Measurements from ENCODE around the gene SPEG.

GRCh38 chr2:219410390-219410789 is 24.3 kb upstream of the SPEG start:
- TF ChIP-seq, protein P1, sequence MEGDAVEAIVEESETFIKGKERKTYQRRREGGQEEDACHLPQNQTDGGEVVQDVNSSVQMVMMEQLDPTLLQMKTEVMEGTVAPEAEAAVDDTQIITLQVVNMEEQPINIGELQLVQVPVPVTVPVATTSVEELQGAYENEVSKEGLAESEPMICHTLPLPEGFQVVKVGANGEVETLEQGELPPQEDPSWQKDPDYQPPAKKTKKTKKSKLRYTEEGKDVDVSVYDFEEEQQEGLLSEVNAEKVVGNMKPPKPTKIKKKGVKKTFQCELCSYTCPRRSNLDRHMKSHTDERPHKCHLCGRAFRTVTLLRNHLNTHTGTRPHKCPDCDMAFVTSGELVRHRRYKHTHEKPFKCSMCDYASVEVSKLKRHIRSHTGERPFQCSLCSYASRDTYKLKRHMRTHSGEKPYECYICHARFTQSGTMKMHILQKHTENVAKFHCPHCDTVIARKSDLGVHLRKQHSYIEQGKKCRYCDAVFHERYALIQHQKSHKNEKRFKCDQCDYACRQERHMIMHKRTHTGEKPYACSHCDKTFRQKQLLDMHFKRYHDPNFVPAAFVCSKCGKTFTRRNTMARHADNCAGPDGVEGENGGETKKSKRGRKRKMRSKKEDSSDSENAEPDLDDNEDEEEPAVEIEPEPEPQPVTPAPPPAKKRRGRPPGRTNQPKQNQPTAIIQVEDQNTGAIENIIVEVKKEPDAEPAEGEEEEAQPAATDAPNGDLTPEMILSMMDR (IDR thresholded peaks at IDR 0.05; ENCODE audit: low read length) = no peak
- TF ChIP-seq EZH2 (IDR thresholded peaks at IDR 0.05; ENCODE audit: borderline replicate concordance, low read length) = no peak

All from OCI-LY1 (cell line).